Activated gamma-delta T cell (primary cell): ENCODE results near the gene MAP3K10.

Experiments used
- DNase-seq: peaks from one replicate; lab custom pipeline; 2025; lab: John Stamatoyannopoulos, UW

MAP3K10 gene

DNA sequence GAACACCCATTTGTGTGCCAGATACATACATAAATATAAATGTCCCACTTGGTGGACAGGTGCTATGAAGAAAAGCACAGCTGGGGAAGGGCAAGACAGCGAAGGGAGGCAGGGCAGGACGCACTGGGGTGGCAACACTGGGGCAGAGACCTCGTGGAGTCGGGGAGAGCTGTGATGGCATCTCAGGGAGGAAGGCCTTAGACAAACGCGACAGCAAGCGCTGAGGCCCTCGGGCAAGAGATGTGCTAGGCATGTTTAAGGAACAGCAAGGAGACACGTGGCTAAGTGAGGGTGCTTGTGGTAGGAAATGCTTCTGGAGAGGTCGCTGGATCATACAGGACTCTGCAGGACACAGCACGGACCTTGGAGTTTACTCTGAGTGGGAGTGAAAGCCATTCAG lies 58.6 kb downstream of the MAP3K10 start:
- no peak for DNase-seq

DNA sequence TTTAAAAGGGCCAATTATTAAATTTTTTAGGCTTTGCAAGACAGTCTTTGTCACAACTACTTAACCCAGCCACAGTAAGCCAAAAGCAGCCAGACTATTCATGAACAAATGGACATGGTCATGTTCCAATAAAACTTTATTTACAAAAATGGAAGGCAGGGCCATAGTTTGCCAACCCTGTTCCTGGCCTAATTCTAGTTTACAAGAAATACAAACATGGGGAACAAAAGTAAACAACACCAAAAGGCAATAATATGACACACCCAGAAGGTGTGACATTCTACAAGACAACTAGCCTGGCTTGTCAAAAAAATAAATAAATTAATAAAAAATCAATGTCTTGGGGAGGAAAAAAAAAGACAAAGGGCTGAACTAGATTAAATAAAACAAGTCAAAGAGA lies 60.0 kb downstream of the MAP3K10 start:
- no peak for DNase-seq

DNA sequence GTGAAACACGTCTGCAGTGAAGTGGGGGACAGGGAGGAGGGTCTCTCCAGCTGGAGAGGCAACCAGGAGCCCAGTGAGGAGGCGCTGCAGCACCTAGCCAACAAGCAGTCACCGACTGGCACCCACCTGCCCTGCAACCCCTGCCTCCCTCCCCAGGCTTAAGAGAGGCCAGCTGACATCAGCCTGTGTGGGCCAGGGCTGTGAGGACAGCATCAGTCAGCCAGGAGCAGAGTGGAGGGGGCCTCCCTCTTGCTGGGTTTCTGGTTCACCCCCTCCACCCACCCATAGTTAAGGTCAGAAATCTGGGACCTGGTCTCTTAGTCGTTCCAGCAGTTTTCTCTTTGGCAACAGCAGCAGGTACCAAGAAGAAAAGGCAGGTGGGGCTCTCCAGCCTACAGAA lies 60.8 kb downstream of the MAP3K10 start:
- no peak for DNase-seq

DNA sequence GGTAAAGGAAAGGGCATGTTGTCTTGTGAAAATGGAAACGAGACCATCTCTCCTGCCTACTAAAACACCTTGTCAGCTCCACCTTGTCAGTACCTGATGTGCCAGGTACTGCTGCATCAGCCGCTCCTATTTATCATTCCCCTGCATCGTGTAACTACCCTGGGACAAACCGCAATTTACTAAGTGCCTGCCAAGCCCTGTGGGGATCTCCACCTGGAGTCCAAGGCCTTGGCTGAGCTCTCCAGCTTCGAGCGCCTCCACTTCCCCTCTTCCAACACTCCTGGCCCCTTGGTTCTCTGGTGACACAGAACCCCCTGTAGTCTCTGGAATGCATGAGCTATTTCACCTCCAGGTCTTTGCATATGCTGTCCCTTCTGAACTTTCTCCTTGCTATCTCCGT lies 61.2 kb downstream of the MAP3K10 start:
- no peak for DNase-seq

GRCh38 chr19:40253611-40254092 lies 62.4 kb downstream of the MAP3K10 start:
- DNase-seq = no peak

- DNase-seq = no peak
These were observed 63.6 kb downstream of the MAP3K10 start for GRCh38 chr19:40254714-40255418.

- no peak for DNase-seq
These were observed 64.5 kb downstream of the MAP3K10 start for GRCh38 chr19:40255619-40256166.

GRCh38 chr19:40256512-40256911 lies 65.3 kb downstream of the MAP3K10 start:
- DNase-seq = no peak

- no peak for DNase-seq
These were observed 65.9 kb downstream of the MAP3K10 start for GRCh38 chr19:40257096-40257517.

- DNase-seq = no peak
These were observed 70.4 kb downstream of the MAP3K10 start for GRCh38 chr19:40261631-40262030.

DNA sequence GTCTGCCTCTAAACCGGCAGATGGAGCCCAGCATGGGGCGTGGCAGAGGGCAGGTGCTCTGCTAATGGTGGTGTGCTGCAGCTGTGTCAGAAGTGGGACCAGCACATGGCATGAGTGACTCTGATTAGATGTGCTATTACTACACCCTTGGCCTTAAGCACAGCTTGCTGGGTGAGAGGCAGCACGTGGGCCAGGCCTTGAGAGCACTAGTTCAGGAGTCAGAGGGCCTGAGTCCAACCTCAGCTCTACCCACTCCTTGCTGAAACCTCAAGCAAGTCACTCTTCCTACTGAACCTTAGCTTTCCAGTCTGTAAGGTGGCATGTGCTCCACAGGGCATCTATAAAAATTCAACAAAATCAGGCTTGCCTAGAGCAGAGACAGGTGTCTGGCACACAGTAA lies 71.2 kb downstream of the MAP3K10 start:
- DNase-seq = no peak

GRCh38 chr19:40263440-40264313 lies 72.5 kb downstream of the MAP3K10 start:
- DNase-seq = no peak

DNA sequence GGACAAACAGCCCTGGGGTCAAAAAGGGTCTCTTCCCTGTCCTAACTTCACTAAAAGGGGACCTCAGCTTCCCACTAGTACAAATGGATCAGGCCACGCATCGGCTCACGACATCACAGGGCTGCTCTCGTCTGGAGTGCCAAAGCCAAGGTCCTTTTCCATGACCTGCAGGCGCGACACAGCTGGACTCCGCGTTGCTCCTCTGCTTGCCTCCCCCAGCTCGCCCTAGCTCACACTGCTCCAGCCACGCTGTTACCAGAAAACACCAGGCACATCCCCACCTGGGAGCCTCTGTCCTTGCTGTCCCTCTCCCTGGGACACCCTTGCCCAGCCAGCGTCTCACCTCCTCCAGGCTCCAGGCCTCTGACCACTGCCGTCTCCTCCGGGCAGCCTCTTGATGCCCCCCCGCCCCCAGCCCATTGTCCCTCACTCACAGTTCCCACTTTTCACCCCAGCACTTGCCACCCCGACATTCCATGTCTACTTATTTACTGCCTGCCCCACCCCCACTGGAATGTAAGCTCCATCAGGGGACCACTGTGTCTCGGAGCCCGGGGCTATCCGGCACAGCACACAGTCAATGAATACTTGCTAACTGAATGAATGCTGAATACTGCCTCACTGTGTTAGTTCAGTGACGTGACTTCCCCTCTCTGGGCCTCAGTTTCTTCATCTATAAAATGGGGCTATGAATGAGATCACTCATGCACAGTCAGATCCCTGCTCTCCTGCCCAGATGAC lies 73.3 kb downstream of the MAP3K10 start:
- DNase-seq = no peak
